ENCODE results near the gene YIF1A.

GRCh38 chr11:66291706-66292542 is 3.0 kb upstream of the YIF1A start, which contains the start of gene TMEM151A:
- TF ChIP-seq CTCF (IDR thresholded peaks at IDR 0.05; ENCODE audit: low read depth, low read length): no peak
- no peak for TF ChIP-seq EZH2phosphoT487 (IDR thresholded peaks at IDR 0.05; ENCODE audit: low read depth)

Measured in OCI-LY3 (cell line).